HPDE6-E6E7 (cell line): ENCODE results near the gene CUBN.

Experiments
- DNase-seq: peaks from one replicate; pipeline ENCODE4 v3.0.0; 2011; ENCODE audit warnings: missing footprints; ENCODE audit errors: extremely low spot score

The CUBN gene

GRCh38 chr10:16822726-16823360, 306.8 kb downstream of the CUBN start:
- no peak for DNase-seq

DNA sequence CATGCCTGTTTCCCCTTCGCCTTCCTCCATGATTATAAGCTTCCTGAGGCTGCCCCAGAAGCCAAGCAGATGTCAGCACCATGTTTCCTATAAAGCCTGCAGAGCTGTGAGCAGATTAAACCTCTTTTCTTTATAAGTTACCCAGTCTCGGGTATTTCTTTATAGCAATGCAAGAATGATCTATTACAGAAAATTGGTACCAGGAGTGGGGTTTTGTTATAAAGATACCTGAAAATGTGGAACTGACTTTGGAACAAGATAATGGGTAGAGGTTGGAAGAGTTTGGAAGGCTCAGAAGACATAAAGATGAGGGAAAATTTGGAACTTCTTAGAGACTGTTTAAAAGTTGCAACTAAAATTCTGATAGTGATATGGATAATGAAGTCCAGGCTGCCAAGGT, 307.6 kb downstream of the CUBN start:
- no peak for DNase-seq

DNA sequence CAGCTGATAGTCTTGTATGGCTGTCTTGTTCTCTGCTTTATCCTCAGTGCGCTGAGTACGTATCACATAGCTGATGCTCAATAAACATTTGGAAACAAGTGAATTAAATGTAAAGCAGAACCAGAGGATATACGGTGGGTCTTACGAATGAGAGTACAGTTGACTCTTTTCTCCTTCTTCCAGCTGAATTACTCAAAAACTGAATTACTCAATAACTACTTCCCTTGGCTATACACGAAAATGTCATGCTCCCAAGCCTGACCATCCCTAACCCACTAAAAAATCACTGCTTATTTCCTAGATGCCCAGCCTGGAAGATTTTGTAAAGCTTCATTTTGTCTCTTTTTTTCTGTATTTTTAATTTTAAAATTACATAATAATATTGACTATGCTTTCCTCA, 309.2 kb downstream of the CUBN start:
- DNase-seq: no peak

- DNase-seq: no peak
Measured at GRCh38 chr10:16820018-16820417, 309.6 kb downstream of the CUBN start.

DNA sequence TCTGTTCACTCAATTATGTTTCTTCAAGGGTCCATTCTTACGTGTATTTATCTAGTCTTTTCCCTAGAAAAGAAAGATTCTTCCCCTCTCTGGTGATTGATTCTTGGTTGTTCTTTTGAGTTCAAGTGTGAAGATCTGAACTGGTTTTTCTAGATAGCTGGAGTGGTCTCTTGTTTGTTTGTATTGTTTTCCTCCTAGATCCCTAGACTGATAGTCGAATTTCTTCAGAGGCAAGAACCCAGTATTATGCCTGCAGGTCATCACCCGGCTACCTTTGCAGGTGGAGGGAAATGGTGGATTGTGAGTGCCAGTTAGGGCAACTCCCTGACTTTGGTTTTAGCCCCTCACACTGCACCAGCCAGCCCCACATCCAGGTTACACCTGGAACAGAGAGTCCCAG, 310.2 kb downstream of the CUBN start:
- no peak for DNase-seq

DNA sequence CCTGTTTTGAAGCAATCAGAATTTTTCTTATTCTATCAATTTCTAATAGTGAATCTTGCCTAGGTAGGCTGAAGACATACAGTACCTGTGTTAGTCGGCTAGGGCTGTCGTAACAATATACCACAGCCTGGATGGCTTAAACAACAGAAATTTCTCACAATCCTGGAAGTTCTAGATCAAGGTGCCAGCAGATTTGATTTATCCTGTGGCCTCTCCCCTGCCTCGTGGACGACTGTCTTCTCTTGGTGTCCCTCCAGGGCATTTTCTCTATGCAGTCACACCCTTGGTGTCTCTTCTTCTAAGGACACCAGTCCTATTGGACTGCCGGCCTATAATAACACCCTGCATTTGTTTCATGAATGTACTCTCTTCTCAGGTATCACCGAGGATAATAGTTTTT, 310.6 kb downstream of the CUBN start:
- DNase-seq: no peak

DNA sequence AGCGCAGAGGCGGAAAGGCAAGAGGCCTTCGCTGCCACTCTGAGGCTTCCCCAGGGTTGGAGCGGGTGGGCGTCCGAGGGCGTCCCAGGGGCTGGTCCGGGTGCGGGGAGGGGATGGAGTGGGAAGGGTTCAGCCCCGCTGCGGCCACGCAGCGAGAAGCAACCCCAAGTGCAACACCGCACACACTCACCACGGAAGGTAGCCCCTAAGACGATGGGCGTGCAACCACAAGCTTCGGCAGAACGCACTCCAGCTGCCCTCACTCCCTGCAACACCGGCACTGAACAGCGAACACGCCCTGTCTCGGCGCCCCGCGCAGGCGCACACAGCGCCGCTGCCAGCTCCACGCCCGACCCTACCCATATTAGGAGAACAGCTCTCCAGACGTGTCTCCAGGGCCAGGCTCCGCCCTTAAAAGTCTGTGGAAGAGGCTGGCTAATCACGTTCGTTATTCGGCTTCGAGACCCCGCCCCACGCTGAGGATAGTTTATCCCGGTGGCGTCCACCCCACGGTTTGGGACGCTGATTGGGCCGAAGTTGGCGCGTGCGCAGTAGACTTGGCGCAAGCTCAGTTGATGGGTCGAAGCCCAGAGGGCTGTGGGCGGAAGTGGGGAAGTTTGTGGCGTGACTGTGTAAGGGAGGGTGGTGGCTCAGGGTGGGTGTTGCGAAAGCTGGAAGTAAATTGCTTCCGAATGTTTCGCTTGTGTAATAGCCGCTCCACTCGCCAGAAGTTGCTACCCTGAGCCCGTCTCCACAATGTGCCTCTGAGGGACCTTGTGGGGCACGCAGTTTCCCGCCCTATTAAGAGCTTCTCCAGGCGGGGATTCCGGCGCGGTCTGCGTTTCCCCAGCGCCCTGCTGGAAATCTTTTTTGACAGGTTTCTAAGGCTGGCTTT, 312.2 kb downstream of the CUBN start, which contains the start of gene RSU1:
Gene RSU1, minus strand, starts transcription at position 300 of the 895 bp plus-strand sequence. CDS start 343 bp downstream, outside the sequence.
- peak; percentile 83 for DNase-seq

- no peak for DNase-seq
Measured at GRCh38 chr10:16816830-16817124, 312.8 kb downstream of the CUBN start.

DNA sequence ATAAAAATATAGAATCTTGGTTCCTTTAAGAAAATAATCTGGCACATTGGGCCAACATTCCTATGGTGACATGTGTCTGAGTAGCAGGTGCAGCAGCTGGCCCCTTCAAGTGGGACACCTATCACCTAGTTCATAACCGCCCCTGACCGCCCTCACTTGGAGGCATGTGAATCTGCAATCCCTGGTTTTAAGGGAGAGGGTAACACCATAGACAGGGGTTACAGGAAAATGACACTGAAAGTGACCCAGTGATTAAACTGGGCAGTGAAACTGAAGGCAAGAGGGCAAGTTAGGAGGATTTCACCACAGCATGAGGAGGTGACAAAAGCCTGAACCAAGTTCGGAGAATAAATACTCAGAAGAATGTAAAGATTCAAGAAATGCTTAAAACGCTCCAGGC, 313.4 kb downstream of the CUBN start:
- DNase-seq: no peak

GRCh38 chr10:16814012-16814411, 315.6 kb downstream of the CUBN start:
- DNase-seq: no peak

GRCh38 chr10:16812676-16813075, 316.9 kb downstream of the CUBN start:
- no peak for DNase-seq

GRCh38 chr10:16811765-16812164, 317.8 kb downstream of the CUBN start:
- no peak for DNase-seq

DNA sequence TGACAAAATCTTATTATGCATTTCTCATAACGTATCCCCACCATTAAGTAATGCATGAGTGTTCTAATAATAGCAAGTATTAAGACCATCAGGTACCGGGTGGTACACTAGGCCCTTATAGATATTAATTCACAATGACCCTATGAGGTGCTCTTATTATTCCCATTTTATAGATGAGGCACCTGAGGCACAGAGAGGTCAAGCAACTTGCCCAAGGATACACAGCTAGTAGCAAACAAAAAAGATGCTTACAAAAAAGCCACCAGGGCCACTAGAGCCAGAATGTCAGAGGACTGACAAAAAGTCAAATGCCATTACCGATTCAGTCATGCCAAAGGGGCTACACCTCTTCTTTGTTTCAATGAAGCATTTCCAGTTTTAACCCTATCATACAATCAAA, 318.3 kb downstream of the CUBN start:
- no peak for DNase-seq

GRCh38 chr10:16809074-16809718, 320.4 kb downstream of the CUBN start:
- no peak for DNase-seq

GRCh38 chr10:16804123-16804522, 325.5 kb downstream of the CUBN start:
- DNase-seq: no peak

DNA sequence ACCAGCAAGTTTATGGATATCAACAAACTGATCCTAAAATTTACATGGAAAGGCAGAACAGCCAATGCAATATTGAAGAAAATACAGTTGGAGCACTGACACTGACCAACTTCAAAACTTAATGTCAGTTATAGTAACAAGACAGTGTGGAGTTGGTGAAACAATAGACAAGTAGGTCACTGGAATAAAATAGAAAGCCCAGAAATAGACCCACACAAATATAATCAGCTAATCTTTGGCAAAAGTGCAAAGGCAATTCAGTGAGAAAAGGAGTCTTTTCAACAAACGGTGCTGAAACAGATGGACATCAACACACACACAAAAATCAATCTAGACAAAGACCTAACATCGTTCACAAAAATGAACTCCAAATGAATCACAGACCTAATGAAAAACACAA, 326.1 kb downstream of the CUBN start:
- no peak for DNase-seq

- DNase-seq: no peak
Measured at GRCh38 chr10:16799621-16800020, 330.0 kb downstream of the CUBN start.

GRCh38 chr10:16798571-16798970, 331.0 kb downstream of the CUBN start:
- DNase-seq: no peak

- DNase-seq: no peak
Measured at GRCh38 chr10:16795410-16796073, 334.1 kb downstream of the CUBN start.

DNA sequence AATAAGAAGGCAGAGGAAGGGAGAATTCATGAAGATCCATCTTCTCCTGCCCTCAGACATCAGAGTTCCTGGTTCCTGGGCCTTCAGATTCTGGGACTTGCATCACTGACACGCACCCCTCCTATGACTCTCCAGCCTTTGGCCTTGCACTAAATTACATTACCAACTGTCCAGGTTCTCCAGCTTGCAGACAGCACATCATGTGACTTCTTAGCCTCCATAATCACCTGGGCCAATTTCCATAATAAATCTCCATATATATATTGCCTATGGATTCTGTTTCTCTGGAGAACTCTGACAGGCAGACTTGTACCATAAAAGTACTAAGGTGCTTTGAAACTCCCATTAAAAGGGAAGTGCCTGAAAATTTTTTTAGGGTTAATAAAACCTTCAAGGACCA, 335.6 kb downstream of the CUBN start:
- DNase-seq: no peak

DNA sequence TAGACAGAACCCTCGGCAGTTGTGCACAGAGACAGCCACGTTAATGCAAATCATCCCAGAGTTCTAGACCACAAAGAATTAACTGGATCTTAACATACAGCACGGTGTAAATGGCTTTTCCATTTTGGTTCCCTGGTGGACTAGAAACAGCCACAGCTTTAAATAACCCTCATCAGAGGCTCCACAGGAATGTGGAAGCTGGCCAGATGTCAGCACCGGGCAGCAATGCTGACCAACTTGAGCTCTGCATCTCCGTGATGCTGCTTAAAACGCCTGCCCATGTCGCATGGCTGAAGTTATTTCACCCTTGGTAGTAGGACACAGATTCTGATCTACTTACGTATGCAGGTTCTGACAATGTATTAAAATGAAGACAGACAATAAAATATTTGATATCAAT, 336.9 kb downstream of the CUBN start:
- DNase-seq: no peak

- DNase-seq: no peak
Measured at GRCh38 chr10:16789765-16790164, 339.8 kb downstream of the CUBN start.
